Esophagus muscularis mucosa (tissue), 4 donors: ENCODE data around the gene SEMA7A. TPM values are rescaled to one million over a fixed set of nuclear protein-coding genes. Genes with fewer than 3 reads are reported as not detected.
A peak's percentile ranks its signal among the peaks of the same experiment; 100 is the strongest.
"Not testable (repeated sequence)": the region's sequence is repeated elsewhere in the genome, so short reads cannot be mapped to it uniquely, and the experiment has no call there.

Experiments used
- DNase-seq: peaks from one replicate; pipeline ENCODE4 v3.0.0-alpha.2; 2017; ENCODE audit errors: extremely low spot score
- H3K27ac ChIP-seq, 4 donors: fragments of 200-600 bp; sonication (generic); replicated peaks in 1 of 4; 1 replicate in 3 of 4; 2 replicates in 1 of 4; pipeline ENCODE4 v1.5.1; 2016 to 2019; ENCODE audit warnings: mild to moderate bottlenecking in 1 of 4
- H3K27me3 ChIP-seq, 4 donors: fragments of 200-600 bp; sonication (generic); one replicate each; pipeline versions ENCODE4 v1.5.1 to v1.6.0; 2016 to 2019
- H3K36me3 ChIP-seq, 4 donors: fragments of 200-600 bp; sonication (generic); one replicate each; pipeline ENCODE4 v1.5.1; 2016 to 2019
- H3K4me1 ChIP-seq, 4 donors: fragments of 200-600 bp; sonication (generic); one replicate each; pipeline ENCODE4 v1.5.1; 2016 to 2019
- H3K4me3 ChIP-seq, 4 donors: fragments of 200-600 bp; sonication (generic); 1 replicate in 2 of 4; 2 replicates in 2 of 4; pipeline ENCODE4 v1.5.1; 2016 to 2019; ENCODE audit warnings: mild to moderate bottlenecking in 4 of 4, moderate library complexity in 1 of 4
- H3K9me3 ChIP-seq, 4 donors: fragments of 200-600 bp; sonication (generic); 1 replicate in 3 of 4; 2 replicates in 1 of 4; pipeline ENCODE4 v1.5.1; 2016 to 2019
- CTCF ChIP-seq, 3 experiments: fragments of 200-600 bp in 2 of 3; fragments of 450-650 bp in 1 of 3; sonication (generic) in 2 of 3; IDR thresholded peaks; one replicate each; pipeline ENCODE4 v1.5.1; 2017 to 2019; ENCODE audit warnings: antibody characterized with exemption in 3 of 3, mild to moderate bottlenecking in 2 of 3, moderate library complexity in 1 of 3
- EP300 ChIP-seq: sonication (generic); formaldehyde crosslinking; IDR thresholded peaks from one replicate; pipeline ENCODE4 v1.6.1; 2017; ENCODE audit warnings: antibody characterized with exemption
- POLR2A ChIP-seq: fragments of 450-650 bp; IDR thresholded peaks from one replicate; pipeline ENCODE4 v1.6.1; 2017; ENCODE audit warnings: antibody characterized with exemption, moderate library complexity, mild to moderate bottlenecking, low read depth
- POLR2AphosphoS5 ChIP-seq, 2 donors: sonication (generic); formaldehyde crosslinking; IDR thresholded peaks; one replicate each; pipeline ENCODE4 v1.6.1; 2017; ENCODE audit warnings: antibody characterized with exemption in 2 of 2
- WGBS: methylation state at CpG from one replicate; pipeline ENCODE4 v1.1.5; 2018; 5-methylcytosine and 5-hydroxymethylcytosine counted together
- intact Hi-C: fragments of 100-400 bp; cut with DNase I; formaldehyde crosslinking; loops from one replicate; pipeline ENCODE4 v1.15.1; 2023
- total RNA-seq, 4 donors: library from RNA; depleted of rRNA; stranded (reverse); fragments of >200 nt; gene quantifications; one replicate each; pipeline versions ENCODE4 v1.1.0 to v1.2.1, GENCODE V29; 2016

The SEMA7A gene
- total RNA-seq, 4 donors from 2014 or later: 1.2 to 4.1 (median 2.7) TPM

- no peak for DNase-seq
- 30% methylated on average over 8 of the region's 8 CpGs for WGBS
- peaks cover 0 to 17% (median 14%) of the 10 kb centered on the region in 4 donors for H3K36me3 ChIP-seq
- no peak for TF ChIP-seq POLR2AphosphoS5 (IDR thresholded peaks at IDR 0.05)
- TF ChIP-seq POLR2A: no peak
- TF ChIP-seq EP300: no peak
- TF ChIP-seq CTCF (IDR thresholded peaks at IDR 0.05): no peak
- H3K4me1 ChIP-seq: peaks cover 17 to 31% (median 24%) of the 10 kb centered on the region in 4 donors
- intact Hi-C loops: loop anchor here (5.0 kb wide), 2 partner anchors 80 to 150 kb away; partner anchors contain the start of gene ARID3B
- peak overlapping the region; percentile 71 to 83 (median 78) for H3K4me3 ChIP-seq
- no peaks in the 10 kb centered on the region for H3K9me3 ChIP-seq
- H3K27me3 ChIP-seq: no peaks in the 10 kb centered on the region
- peak overlapping the region; percentile 85 to 93 (median 88) for H3K27ac ChIP-seq
These were observed 28.2 kb upstream of the SEMA7A start for GRCh38 chr15:74461847-74462511.

GRCh38 chr15:74460871-74461846 is 27.4 kb upstream of the SEMA7A start, which contains the start of gene UBL7:
TSS of gene UBL7 (minus strand) at chr15:74461160. CDS start at chr15:74458867, 2,293 bp downstream.
- DNase-seq: peak; percentile 99
- TF ChIP-seq POLR2A (peak; percentile 75), POLR2AphosphoS5 (IDR thresholded peaks at IDR 0.05) (peak; percentile 97), CTCF (IDR thresholded peaks at IDR 0.05) (peak; percentile 12 to 41 (median 19)), EP300 (no peak)
- H3K4me3 ChIP-seq: peak within 1 kb of the TSS; percentile 71 to 83 (median 78)
- H3K27me3 ChIP-seq: no peaks in the 10 kb centered on the region
- H3K4me1 ChIP-seq: peaks cover 17 to 31% (median 24%) of the 10 kb centered on the region in 4 donors
- H3K27ac ChIP-seq: peak within 1 kb of the TSS; percentile 85 to 93 (median 88)
- peaks cover 0 to 25% (median 22%) of the 10 kb centered on the region in 4 donors for H3K36me3 ChIP-seq
- 1% methylated on average over 14 of the region's 54 CpGs for WGBS
- intact Hi-C loops: loop anchor here (5.0 kb wide), 2 partner anchors 81 to 151 kb away; partner anchors contain the start of gene ARID3B
- no peaks in the 10 kb centered on the region for H3K9me3 ChIP-seq

GRCh38 chr15:74460298-74460697 is 26.5 kb upstream of the SEMA7A start:
- no peak for DNase-seq
- H3K27ac ChIP-seq: peak overlapping the region; percentile 85 to 93 (median 88)
- no peaks in the 10 kb centered on the region for H3K27me3 ChIP-seq
- peaks cover 0 to 34% (median 31%) of the 10 kb centered on the region in 4 donors for H3K36me3 ChIP-seq
- no peaks in the 10 kb centered on the region for H3K9me3 ChIP-seq
- TF ChIP-seq CTCF (IDR thresholded peaks at IDR 0.05) (no peak), POLR2AphosphoS5 (IDR thresholded peaks at IDR 0.05) (no peak), EP300 (no peak), POLR2A (no peak)
- H3K4me1 ChIP-seq: peaks cover 17 to 31% (median 24%) of the 10 kb centered on the region in 4 donors
- WGBS: 42% methylated on average over 2 of the region's 2 CpGs
- intact Hi-C loops: loop anchor here (5.0 kb wide), 2 partner anchors 82 to 152 kb away; partner anchors contain the start of gene ARID3B
- peak overlapping the region; percentile 71 to 83 (median 78) for H3K4me3 ChIP-seq

- 90% methylated on average over 14 of the region's 14 CpGs for WGBS
These were observed 26.0 kb upstream of the SEMA7A start for GRCh38 chr15:74459798-74460197.

More at GRCh38 chr15:74459798-74460197, 26.0 kb upstream of the SEMA7A start:
- H3K36me3 ChIP-seq: peaks cover 0 to 39% (median 36%) of the 10 kb centered on the region in 4 donors
- H3K4me1 ChIP-seq: peaks cover 17 to 31% (median 24%) of the 10 kb centered on the region in 4 donors
- not testable (repeated sequence) for DNase-seq, H3K27me3 ChIP-seq, H3K9me3 ChIP-seq, H3K27ac ChIP-seq
- H3K4me3 ChIP-seq: peak overlapping the region in 3 of 4 donors; percentile 71 to 83 (median 78)
- intact Hi-C loops: loop anchor here (5.0 kb wide), 2 partner anchors 83 to 153 kb away; partner anchors contain the start of gene ARID3B
